GM12878 (cell line): ENCODE measurements around the gene HMOX1. TPM values are rescaled to one million over a fixed set of nuclear protein-coding genes. Genes with fewer than 3 reads are reported as not detected.

Experiments
- EED ChIP-seq: sonication (generic); IDR thresholded peaks from 2 replicates; pipeline ENCODE4 v1.6.1; 2016; ENCODE audit warnings: antibody characterized with exemption, low read depth
- KAT2A ChIP-seq: conservative IDR thresholded peaks from 2 replicates; pipeline ENCODE4 v1.6.1; 2011; ENCODE audit warnings: low read depth, low read length; ENCODE audit not compliant: control insufficient read depth
- MYB ChIP-seq: fragments of 150-350 bp; IDR thresholded peaks from 2 replicates; pipeline ENCODE4 v1.6.1; 2014; ENCODE audit warnings: mild to moderate bottlenecking, low read depth, low read length, borderline replicate concordance
- RAD21 ChIP-seq: IDR thresholded peaks from 2 replicates; pipeline ENCODE4 v1.6.1; 2011; ENCODE audit warnings: mild to moderate bottlenecking, low read depth, low read length, moderate library complexity; ENCODE audit not compliant: insufficient read depth
- RAD51 ChIP-seq: fragments of 450-650 bp; IDR thresholded peaks from 2 replicates; pipeline ENCODE4 v1.6.1; 2016; ENCODE audit warnings: moderate library complexity, mild to moderate bottlenecking, inconsistent platforms
- RFX5 ChIP-seq: IDR thresholded peaks from 2 replicates; pipeline ENCODE4 v1.6.1; 2011; ENCODE audit warnings: low read depth, low read length, improper control_type of control experiment
- ZNF384 ChIP-seq: IDR thresholded peaks from 2 replicates; pipeline ENCODE4 v1.6.1; 2012; ENCODE audit warnings: low read depth, mild to moderate bottlenecking, low read length, improper control_type of control experiment, borderline replicate concordance
- polyA plus RNA-seq, 11 experiments: library from polyadenylated mRNA; depleted of rRNA in 4 of 11; unstranded in 6 of 11; stranded (reverse) in 5 of 11; fragments of >200 nt; fragmentation: Nextera tagmentation in 4 of 11; fragmentation: Illumina TruSeq in 1 of 11; extraction: Ambion mirVana in 4 of 11; extraction: Trizol in 1 of 11; gene quantifications; 1 replicate in 1 of 11; 2 replicates in 10 of 11; pipeline versions ENCODE4 v1.2.1 to v1.2.3, GENCODE V29; 2011 to 2016; ENCODE audit warnings: inconsistent platforms in 2 of 11, missing spikeins in 2 of 11, low read depth in 1 of 11
- total RNA-seq, 4 experiments: library from RNA; depleted of rRNA in 3 of 4; stranded (reverse); fragments of >200 nt in 3 of 4; fragmentation: Illumina TruSeq in 1 of 4; extraction: Trizol in 1 of 4; gene quantifications; 2 replicates each; pipeline versions ENCODE4 v1.2.1 to v1.2.3, GENCODE V29; 2013 to 2021
- TF ChIP-seq, protein P1 (sequence below): fragments of 450-650 bp; formaldehyde crosslinking; IDR thresholded peaks from 2 replicates; pipeline ENCODE4 v1.4.0; 2020; ENCODE audit warnings: mild to moderate bottlenecking, moderate library complexity
- TF ChIP-seq, protein P2 (sequence below): fragments of 450-650 bp; IDR thresholded peaks from 2 replicates; pipeline ENCODE4 v1.6.1; 2016; ENCODE audit warnings: mild to moderate bottlenecking, moderate library complexity, borderline replicate concordance
- TF ChIP-seq, protein P3 (sequence below): fragments of 450-650 bp; formaldehyde crosslinking; IDR thresholded peaks from 2 replicates; pipeline ENCODE4 v1.4.0; 2022; ENCODE audit warnings: mild to moderate bottlenecking, moderate library complexity
- TF ChIP-seq, protein P4 (sequence below): IDR thresholded peaks from 2 replicates; pipeline ENCODE4 v1.6.1; 2012; ENCODE audit warnings: low read depth, low read length, improper control_type of control experiment

Gene HMOX1
- total and polyA plus RNA-seq, 10 of the 15 experiments (the other 5 are each of a cell fraction or from before 2014, with no cell fraction given) = 1.5 to 36.7 (median 18.8) TPM

DNA sequence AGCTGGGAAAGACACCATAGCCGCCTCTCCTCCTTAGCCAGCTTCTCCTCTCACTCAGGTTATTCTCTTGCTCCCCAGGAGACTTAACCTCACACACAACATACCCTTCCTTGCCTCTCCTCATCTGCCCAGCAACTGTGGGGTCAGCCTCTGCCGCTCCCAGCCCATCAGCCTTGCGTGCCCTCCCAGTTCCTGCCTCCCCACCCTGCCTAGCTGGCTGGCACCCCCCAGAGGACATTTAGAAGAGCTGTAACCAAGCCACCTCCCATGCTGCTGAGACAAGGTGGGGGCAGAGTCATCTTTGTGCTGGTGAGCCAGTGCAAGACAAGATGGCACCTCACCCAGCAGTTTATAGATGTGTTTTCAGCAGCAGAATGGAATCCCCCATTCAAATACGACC is 43.0 kb upstream of the HMOX1 start (continued):
- TF ChIP-seq, protein P1, sequence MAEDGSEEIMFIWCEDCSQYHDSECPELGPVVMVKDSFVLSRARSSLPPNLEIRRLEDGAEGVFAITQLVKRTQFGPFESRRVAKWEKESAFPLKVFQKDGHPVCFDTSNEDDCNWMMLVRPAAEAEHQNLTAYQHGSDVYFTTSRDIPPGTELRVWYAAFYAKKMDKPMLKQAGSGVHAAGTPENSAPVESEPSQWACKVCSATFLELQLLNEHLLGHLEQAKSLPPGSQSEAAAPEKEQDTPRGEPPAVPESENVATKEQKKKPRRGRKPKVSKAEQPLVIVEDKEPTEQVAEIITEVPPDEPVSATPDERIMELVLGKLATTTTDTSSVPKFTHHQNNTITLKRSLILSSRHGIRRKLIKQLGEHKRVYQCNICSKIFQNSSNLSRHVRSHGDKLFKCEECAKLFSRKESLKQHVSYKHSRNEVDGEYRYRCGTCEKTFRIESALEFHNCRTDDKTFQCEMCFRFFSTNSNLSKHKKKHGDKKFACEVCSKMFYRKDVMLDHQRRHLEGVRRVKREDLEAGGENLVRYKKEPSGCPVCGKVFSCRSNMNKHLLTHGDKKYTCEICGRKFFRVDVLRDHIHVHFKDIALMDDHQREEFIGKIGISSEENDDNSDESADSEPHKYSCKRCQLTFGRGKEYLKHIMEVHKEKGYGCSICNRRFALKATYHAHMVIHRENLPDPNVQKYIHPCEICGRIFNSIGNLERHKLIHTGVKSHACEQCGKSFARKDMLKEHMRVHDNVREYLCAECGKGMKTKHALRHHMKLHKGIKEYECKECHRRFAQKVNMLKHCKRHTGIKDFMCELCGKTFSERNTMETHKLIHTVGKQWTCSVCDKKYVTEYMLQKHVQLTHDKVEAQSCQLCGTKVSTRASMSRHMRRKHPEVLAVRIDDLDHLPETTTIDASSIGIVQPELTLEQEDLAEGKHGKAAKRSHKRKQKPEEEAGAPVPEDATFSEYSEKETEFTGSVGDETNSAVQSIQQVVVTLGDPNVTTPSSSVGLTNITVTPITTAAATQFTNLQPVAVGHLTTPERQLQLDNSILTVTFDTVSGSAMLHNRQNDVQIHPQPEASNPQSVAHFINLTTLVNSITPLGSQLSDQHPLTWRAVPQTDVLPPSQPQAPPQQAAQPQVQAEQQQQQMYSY (CRISPR knock-in tag) = no peak
- TF ChIP-seq RAD21 (peak; percentile 56), ZNF384 (no peak), MYB (no peak), KAT2A (no peak), RAD51 (no peak), EED (no peak), RFX5 (0 out of 2 replicates have a peak, but pooled peaks have one; percentile 51)
- TF ChIP-seq, protein P2, sequence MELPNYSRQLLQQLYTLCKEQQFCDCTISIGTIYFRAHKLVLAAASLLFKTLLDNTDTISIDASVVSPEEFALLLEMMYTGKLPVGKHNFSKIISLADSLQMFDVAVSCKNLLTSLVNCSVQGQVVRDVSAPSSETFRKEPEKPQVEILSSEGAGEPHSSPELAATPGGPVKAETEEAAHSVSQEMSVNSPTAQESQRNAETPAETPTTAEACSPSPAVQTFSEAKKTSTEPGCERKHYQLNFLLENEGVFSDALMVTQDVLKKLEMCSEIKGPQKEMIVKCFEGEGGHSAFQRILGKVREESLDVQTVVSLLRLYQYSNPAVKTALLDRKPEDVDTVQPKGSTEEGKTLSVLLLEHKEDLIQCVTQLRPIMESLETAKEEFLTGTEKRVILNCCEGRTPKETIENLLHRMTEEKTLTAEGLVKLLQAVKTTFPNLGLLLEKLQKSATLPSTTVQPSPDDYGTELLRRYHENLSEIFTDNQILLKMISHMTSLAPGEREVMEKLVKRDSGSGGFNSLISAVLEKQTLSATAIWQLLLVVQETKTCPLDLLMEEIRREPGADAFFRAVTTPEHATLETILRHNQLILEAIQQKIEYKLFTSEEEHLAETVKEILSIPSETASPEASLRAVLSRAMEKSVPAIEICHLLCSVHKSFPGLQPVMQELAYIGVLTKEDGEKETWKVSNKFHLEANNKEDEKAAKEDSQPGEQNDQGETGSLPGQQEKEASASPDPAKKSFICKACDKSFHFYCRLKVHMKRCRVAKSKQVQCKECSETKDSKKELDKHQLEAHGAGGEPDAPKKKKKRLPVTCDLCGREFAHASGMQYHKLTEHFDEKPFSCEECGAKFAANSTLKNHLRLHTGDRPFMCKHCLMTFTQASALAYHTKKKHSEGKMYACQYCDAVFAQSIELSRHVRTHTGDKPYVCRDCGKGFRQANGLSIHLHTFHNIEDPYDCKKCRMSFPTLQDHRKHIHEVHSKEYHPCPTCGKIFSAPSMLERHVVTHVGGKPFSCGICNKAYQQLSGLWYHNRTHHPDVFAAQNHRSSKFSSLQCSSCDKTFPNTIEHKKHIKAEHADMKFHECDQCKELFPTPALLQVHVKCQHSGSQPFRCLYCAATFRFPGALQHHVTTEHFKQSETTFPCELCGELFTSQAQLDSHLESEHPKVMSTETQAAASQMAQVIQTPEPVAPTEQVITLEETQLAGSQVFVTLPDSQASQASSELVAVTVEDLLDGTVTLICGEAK = no peak
- TF ChIP-seq, protein P3, sequence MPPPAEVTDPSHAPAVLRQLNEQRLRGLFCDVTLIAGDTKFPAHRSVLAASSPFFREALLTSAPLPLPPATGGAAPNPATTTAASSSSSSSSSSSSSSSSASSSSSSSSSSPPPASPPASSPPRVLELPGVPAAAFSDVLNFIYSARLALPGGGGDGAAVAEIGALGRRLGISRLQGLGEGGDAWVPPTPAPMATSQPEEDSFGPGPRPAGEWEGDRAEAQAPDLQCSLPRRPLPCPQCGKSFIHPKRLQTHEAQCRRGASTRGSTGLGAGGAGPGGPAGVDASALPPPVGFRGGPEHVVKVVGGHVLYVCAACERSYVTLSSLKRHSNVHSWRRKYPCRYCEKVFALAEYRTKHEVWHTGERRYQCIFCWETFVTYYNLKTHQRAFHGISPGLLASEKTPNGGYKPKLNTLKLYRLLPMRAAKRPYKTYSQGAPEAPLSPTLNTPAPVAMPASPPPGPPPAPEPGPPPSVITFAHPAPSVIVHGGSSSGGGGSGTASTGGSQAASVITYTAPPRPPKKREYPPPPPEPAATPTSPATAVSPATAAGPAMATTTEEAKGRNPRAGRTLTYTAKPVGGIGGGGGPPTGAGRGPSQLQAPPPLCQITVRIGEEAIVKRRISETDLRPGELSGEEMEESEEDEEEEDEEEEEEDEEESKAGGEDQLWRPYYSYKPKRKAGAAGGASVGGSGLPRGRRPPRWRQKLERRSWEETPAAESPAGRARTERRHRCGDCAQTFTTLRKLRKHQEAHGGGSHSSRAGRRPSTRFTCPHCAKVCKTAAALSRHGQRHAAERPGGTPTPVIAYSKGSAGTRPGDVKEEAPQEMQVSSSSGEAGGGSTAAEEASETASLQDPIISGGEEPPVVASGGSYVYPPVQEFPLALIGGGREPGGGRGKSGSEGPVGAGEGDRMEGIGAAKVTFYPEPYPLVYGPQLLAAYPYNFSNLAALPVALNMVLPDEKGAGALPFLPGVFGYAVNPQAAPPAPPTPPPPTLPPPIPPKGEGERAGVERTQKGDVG (CRISPR knock-in tag) = no peak
- TF ChIP-seq, protein P4, sequence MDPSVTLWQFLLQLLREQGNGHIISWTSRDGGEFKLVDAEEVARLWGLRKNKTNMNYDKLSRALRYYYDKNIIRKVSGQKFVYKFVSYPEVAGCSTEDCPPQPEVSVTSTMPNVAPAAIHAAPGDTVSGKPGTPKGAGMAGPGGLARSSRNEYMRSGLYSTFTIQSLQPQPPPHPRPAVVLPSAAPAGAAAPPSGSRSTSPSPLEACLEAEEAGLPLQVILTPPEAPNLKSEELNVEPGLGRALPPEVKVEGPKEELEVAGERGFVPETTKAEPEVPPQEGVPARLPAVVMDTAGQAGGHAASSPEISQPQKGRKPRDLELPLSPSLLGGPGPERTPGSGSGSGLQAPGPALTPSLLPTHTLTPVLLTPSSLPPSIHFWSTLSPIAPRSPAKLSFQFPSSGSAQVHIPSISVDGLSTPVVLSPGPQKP = no peak
